NCI-H1930 (cell line): Measurements from ENCODE around the gene SEMA4D.
"Not testable (repeated sequence)": the region's sequence is repeated elsewhere in the genome, so short reads cannot be mapped to it uniquely, and the experiment has no call there.

Experiments used
- DNase-seq, 2 experiments: peaks; one replicate each; lab custom pipeline; 2025; lab: John Stamatoyannopoulos, UW

SEMA4D gene

DNA sequence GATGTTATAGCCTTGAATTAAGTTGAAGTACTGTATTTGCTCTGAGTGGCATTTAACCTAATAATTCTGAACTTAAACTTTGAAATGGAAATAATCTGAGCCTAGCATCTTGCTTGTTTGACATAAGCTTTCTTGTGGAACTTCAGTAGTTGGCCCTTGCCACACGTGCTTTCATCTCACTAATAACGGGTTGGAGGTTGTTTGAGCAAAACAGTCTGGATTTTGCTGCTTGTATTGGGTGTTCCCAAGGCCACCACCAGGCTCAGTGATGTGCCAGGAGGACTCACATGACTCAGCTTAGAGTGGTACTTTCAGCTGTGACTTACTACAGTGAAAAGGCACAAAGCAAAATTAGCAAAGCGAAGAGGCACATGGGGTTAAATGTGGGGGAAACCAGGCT, 143.9 kb downstream of the SEMA4D start:
- no peak for DNase-seq

DNA sequence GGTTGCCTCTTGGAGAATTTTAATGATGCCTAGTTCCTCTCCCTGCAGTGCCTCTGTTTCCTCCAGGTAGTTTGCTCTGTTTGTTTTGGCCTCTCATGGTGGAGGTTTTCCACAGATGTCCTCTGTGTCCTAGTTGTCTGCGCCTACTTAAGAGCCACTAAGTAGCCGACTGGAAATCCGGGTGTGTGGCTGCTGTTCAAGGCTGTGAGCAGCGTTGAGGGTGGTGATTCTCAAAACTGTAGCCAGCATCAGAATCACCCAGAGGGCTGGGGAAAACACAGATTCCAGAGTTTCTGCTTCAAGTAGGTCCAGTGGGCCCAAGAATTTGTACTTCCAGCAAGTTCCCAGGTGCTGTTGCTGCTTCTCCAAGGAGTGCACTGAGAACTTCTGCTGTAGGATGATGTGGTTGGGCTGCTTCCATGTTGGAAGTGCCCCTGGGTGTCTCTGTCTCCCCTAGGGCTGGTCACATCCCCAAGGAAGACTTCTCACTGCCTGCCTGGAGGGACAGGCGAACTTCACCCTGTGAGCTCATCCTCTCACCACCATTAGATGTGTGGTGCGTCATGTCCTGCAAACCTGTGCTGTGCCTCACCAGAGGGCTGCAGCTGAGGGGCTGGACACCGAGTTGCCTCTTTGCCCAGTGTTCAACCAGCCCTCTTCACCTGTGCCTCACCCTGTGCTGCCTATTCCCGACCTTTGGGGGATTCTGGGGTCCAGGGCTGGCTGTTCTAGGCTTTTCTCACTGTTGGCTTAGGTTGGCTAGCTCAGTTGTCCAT, 144.9 kb downstream of the SEMA4D start:
- DNase-seq, result no peak

- no peak for DNase-seq
These were observed 145.5 kb downstream of the SEMA4D start for GRCh38 chr9:89352451-89352850.

DNA sequence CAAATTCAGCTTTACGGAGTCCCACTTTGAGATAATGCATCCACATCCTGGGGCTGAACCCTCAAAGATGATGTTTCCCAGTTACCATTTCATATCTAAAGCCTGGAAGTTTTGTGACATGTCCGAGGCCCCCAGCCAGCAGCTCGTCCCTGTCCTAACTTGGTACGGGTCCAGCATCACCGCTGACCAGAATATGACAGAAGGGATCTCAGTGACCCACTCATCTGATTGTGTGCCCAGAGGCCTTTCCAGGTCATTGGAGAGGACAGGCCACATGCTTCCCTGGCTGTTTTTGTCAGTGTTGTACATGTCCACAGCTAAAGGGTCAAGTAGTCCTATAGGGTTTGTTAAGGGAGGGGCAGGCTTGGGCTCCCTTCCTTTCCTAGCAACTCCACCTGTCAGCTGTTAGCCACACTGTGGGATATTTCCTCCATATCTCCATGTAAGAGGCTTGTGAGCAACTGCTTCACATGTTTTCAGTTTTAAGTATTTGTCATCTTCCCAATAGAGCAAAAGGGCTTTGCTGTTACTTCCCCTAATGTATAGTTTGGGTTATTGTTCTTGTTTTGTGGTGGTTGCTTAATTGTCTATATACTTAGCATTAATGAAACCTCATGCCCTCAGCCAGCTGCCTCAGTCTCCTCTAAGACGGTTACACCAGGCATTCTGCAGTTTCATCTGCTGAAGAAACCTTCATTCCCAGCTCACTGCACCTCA, 146.2 kb downstream of the SEMA4D start:
- DNase-seq, result no peak

DNA sequence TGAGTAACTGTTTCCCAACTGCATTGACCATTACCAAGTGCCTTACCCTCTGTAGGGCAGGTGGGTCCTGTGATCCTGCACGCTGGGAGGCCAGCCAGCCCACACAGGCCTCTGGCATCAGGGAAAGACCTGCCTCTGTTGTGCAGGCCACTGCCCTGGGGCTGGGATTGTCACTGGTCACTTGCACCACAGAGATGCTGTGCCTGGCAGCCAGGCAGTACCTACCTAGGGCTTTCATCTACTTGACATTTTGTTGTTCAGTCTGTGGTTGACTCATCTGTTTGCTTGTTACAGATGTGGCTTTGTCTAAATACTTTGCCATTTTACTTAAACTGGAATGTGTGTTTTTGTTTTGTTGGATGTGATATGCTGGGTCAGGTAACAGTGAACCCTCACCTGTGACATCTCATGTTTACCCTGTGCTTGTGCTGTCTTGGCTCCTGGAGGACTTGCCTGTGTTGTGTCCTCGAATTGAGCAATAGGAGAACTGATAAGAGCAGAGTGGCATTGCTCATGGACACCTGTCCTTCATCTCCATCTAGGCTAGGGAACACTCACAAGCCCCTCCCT, 146.8 kb downstream of the SEMA4D start:
- no peak for DNase-seq

DNA sequence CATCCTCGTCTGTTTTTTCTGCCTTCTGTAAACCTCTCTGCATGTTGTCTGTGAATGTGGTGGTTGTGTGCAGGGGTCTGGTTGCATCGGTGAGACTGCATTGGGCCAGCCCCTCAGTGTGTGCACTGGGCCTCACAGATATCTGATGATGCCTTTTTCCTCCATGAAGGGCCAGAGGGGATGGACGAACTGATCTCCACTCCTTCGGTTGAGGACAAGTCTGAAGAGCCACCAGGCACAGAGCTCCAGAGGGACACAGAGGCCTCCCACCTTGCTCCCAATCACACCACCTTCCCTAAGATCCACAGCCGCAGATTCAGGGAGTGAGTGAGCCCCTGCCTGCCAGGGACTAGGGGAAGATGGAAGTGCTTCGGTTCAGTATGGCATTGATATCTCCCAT, 148.3 kb downstream of the SEMA4D start:
- no peak for DNase-seq

DNA sequence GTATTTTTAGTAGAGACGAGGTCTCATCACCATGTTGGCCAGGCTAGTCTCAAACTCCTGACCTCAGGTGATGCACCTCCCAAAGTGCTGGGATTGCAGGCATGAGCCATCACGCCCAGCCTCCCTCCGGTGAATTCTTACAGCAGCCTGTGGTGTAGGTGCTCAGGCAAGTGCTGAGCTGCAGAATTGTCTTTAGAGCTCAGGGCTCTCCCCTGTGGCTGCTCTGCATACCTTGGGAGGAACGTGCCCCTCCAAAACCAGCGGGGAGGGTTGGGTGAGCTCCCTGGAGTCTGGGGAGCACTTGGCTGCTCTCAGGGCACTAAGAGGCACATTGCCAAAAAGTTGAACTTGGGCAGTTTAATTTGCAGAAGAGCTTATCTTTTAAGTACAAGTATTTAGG, 150.3 kb downstream of the SEMA4D start:
- no peak for DNase-seq

- DNase-seq, result no peak
These were observed 151.2 kb downstream of the SEMA4D start for GRCh38 chr9:89346696-89347095.

- DNase-seq, result no peak
These were observed 152.4 kb downstream of the SEMA4D start for GRCh38 chr9:89345476-89345875.

GRCh38 chr9:89343812-89344211, 154.1 kb downstream of the SEMA4D start:
- not testable (repeated sequence) for DNase-seq

GRCh38 chr9:89342948-89343347, 155.0 kb downstream of the SEMA4D start:
- DNase-seq, result no peak

DNA sequence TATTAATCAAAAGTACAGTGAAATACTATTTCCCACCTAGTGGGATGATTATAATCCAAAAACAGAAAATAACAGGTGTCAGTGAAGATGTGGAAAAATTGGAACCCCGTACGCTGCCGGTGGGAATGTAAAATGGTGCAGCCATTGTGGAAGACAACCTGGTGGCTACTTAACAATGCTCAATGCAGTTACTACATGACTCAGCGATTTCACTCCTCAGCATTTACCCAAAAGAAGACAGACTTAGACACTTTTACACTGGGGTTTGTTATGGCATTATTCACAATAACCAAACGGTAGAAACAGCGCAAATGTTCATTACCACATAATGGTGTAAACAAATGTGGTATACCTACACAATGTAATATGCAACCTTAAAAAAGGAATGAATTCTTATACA, 155.7 kb downstream of the SEMA4D start:
- DNase-seq, result no peak

GRCh38 chr9:89340332-89340731, 157.6 kb downstream of the SEMA4D start:
- no peak for DNase-seq

DNA sequence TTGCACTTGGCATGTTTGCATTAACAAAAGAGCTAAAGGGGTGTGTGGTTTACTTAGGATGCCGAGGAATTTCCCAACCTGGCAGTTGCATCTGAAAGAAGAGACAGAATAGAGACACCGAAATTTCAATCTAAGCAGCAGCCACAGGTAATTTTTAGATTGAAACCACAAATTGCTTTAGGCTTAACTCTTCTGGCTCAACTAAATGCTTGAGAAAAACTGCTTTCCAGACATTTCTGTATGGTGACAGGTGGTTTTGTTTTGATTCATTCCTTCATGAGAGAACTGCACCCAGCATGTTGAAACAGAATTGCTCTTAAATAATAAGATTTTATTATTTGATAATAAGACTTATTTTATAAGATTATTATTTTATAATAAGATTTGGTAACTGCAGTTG, 158.1 kb downstream of the SEMA4D start:
- no peak for DNase-seq

DNA sequence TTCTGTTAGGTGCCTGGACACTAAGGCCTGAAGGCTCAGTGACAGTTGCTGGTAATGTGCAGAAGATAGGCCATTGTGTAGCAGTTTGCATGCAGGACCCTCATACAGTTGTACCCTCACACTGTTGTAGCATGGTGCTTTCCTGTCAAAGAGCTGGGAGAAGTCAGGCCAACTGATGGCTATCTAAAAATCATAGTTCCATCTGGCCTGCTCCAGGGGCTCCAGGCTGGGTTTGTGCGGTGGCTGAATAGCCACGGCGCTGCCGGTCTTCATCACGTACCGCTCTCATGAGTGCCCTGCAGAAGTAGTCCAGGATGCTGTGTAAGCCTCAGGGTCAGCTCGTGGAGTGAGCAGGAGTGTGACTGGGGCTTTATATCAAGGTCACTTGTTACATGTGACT, 167.4 kb downstream of the SEMA4D start:
- no peak for DNase-seq

DNA sequence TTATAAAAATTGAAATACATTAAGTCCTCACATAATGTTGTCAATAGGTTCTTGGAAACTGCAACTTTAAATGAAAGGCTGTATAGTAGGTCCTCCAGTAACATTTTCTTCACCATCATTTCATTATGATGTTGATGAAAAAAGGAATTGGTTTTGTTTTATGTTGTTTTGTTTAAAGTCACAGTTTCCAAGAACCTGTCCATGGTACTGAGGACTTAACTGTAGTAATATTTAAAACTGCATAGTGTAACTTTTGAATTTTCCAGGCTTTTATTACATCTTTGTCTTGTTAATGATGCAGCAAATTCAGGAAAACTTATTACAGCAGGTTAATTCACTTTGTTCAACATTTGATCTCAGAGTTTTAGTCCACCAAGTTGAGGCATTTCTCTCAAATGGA, 168.0 kb downstream of the SEMA4D start:
- DNase-seq, result no peak

DNA sequence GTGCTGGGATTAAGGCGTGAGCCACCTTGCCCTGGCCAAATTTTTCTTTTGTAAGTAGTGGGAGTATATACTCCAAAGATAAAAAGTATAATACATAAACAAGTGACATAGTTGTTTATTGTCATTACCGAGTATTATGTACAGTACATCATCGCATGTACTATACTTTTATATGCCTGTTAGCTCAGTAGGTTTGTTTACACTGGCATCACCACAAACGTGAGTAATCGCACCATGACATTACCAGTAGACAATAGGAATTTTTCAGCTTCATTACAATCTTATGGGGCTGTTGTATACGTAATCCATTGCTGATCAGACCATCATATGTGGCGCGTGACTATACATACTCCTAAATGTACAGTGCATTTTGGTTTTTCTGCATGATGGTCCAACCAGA, 169.8 kb downstream of the SEMA4D start:
- no peak for DNase-seq

- DNase-seq, result no peak
These were observed 172.2 kb downstream of the SEMA4D start for GRCh38 chr9:89325733-89326132.

DNA sequence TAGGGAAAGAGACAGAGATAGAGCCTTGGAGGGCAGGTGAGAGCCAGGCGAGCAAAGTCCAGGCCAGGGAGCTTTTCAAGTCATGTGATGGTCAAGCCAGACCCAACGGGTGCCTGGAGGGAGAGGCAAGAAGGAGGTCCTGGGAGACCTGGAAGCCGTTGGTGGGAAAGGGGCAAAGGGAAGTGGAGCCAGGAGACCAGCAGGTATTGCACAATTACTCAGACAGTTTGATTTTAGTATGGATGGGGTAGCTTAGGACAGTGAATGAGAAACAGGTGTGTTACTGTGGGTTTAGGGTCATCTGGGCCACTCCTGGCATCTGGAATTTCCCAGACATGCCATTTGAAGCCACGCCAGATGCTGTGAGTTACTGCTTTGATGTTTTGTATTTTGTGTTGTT, 174.5 kb downstream of the SEMA4D start:
- DNase-seq, result no peak

GRCh38 chr9:89319015-89319905, 178.7 kb downstream of the SEMA4D start:
- no peak for DNase-seq

DNA sequence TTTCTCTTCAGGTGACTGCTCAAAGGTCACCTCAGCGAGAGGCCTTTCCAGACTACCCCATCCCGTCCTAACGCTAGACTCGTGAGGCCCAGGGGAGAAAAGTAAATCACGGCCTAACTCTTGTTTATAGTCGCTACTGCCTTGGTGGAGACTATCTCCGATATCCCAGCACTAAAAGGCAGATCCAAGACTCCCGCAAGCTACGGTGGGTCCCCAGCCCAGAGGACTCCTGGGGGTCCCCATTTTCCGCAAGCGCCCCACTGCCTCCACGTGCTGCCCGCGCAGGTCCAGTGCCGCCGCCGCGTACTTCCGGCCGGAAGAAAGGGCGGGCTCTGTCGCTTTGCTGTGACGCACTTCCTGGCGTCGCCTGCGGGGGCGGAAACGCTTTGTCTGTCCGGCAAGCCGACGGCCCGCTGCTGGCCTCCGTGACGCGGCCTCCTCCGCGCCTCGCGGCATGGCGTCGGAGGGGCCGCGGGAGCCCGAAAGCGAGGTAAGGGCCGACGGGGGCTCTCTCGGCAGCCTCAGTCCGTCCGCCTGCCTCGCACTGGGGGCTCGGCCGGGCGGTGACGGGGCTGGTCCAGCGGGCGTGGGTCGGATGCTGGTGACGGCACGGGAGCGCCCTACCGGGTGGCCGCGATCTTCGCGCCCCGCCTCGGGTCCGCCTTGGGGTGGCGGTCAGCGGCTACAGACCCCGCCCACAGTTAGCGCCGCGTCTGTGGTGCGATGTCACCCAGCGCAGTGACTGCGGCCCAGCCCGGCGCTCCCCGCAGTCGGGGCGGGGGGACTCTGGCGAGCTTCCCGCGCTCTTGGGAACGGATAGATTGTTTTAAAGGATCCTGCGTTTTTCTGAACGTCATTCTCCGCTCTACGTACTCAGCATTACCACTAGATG, 179.5 kb downstream of the SEMA4D start, which contains the start of gene SECISBP2:
Gene SECISBP2 (plus strand): TSS at position 378 of the 892 bp plus-strand sequence. CDS start 77 bp downstream, at position 455.
- DNase-seq, result peak; percentile 90 to 96
